Measurements from ENCODE around the gene RNF208. TPM values are rescaled to one million over a fixed set of nuclear protein-coding genes. Genes with fewer than 3 reads are reported as not detected.

The RNF208 gene
- total and polyA plus RNA-seq, 8 donors = 4.0 to 7.8 (median 5.9) TPM

GRCh38 chr9:137250329-137251193 lies 28.5 kb upstream of the RNF208 start:
- ATAC-seq (no peak), DNase-seq (no peak)
- no peak for TF ChIP-seq CTCF (IDR thresholded peaks at IDR 0.05)
- H3K36me3 ChIP-seq = no peaks in the 10 kb centered on the region
- H3K27ac ChIP-seq = no peak overlapping the region
- intact Hi-C loops (cut with DNase I) = no loop called here
- peaks cover 9 to 13% of the 10 kb centered on the region in 2 donors for H3K4me1 ChIP-seq
- H3K27me3 ChIP-seq = no peaks in the 10 kb centered on the region
- H3K9me3 ChIP-seq = no peaks in the 10 kb centered on the region
- no peak overlapping the region for H3K4me3 ChIP-seq

GRCh38 chr9:137247916-137248175 lies 25.8 kb upstream of the RNF208 start:
- Histone ChIP-seq H3K4me3 (no peak overlapping the region), H3K9me3 (no peaks in the 10 kb centered on the region), H3K27me3 (no peaks in the 10 kb centered on the region), H3K27ac (no peak overlapping the region), H3K4me1 (peaks cover 8 to 16% of the 10 kb centered on the region in 2 donors), H3K36me3 (peaks cover 0 to 14% of the 10 kb centered on the region in 2 donors)
- DNase-seq (no peak), ATAC-seq (no peak)
- TF ChIP-seq CTCF (IDR thresholded peaks at IDR 0.05) = no peak
- intact Hi-C loops (cut with DNase I) = no loop called here

GRCh38 chr9:137247135-137247915 lies 25.3 kb upstream of the RNF208 start:
- Histone ChIP-seq H3K9me3 (no peaks in the 10 kb centered on the region), H3K36me3 (peaks cover 0 to 19% of the 10 kb centered on the region in 2 donors), H3K27me3 (no peaks in the 10 kb centered on the region), H3K27ac (peak overlapping the region in 1 of 2 donors; percentile 58), H3K4me1 (peaks cover 13 to 21% of the 10 kb centered on the region in 2 donors), H3K4me3 (no peak overlapping the region)
- intact Hi-C loops (cut with DNase I) = no loop called here
- TF ChIP-seq CTCF (IDR thresholded peaks at IDR 0.05) = no peak
- DNase-seq = peak in 2 of 4 donors; percentile 60 to 64
- ATAC-seq = peak; percentile 78

- intact Hi-C loops (cut with DNase I) = no loop called here
- no peak overlapping the region for H3K27ac ChIP-seq
- no peak for DNase-seq
- no peaks in the 10 kb centered on the region for H3K27me3 ChIP-seq
- H3K36me3 ChIP-seq = peaks cover 0 to 26% of the 10 kb centered on the region in 2 donors
- no peak overlapping the region for H3K4me3 ChIP-seq
- H3K9me3 ChIP-seq = no peaks in the 10 kb centered on the region
- ATAC-seq = no peak
- peaks cover 17 to 28% of the 10 kb centered on the region in 2 donors for H3K4me1 ChIP-seq
- no peak for TF ChIP-seq CTCF (IDR thresholded peaks at IDR 0.05)
Observed at GRCh38 chr9:137245450-137246421, 23.7 kb upstream of the RNF208 start.
